GM21529 (cell line): Measurements from ENCODE around the gene ERC2.

Experiments
- ATAC-seq: cut with Tn5 transposase; IDR thresholded peaks from one replicate; pipeline ENCODE4 v1.9.1; 2021; ENCODE audit not compliant: unreplicated experiment

The ERC2 gene

DNA sequence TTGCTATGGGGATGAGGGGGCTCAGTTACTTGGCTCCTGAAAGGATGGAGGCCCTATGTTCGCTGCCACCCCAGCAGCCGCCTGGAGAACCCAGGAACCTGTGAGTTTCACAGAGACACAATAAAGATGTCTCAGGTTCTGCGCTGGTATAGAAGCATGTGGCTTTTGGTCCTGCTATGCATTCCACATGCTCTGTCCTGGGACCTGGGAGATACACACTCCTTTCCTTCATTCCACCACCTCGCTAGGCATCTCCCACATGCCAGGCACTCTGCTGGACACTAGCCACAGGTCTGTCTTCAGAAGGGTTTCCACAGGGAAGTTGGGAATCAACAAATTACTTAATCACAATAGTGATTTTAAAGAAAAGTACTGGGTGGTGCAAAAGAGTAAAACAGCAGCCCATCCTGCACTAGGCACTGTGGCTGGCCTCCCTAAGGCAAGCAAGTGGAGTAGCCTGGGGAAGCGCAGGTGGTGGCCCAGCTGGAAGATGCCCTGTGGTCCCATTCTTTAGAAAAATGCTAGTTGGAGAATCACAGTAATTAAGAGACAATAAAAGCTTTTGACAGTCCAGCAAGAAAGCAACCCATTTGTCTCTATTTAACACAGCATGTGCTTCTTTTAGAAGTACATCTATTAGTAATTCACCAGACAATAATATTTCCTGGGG lies 572.2 kb downstream of the ERC2 start:
- ATAC-seq = no peak

DNA sequence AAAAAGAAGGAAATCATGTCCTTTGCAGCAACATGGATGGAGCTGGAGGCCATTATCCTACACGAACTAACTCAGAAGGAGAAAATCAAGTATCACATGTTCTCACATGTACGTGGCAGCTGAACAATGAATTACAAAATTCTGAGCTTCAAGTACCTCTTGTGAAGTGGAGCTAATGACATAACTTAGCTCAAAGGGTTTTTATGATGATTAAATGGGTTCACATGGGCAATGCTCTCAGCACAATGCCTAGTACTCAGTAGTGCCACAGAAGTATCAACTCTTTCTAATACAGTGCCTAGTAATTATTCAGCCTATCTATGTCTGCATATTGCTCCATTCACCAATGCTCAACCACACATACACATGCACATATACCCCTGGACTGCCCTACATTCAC lies 573.7 kb downstream of the ERC2 start:
- ATAC-seq = no peak

- ATAC-seq = no peak
Observed at GRCh38 chr3:55893045-55893664, 575.1 kb downstream of the ERC2 start.

- no peak for ATAC-seq
Observed at GRCh38 chr3:55891106-55891505, 577.2 kb downstream of the ERC2 start.

GRCh38 chr3:55888282-55888885 lies 579.9 kb downstream of the ERC2 start:
- no peak for ATAC-seq

DNA sequence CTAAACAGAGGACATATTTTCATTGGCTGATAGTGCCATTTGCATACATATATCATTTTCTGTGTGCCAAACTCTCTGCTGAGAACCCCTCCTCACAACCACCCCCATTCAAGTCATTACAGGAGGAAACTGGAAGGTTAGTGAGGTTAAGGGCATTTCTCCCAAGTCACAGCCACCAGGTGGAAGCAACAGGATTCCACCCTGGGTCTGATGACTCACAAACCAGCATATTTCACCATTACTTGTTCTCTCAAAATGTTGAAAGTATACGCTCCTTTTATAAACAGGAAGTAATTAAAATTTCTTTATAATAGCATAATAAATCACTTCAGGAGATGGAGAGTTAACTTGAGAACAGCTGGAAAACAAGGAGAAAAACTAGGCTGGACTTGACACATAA lies 582.5 kb downstream of the ERC2 start:
- ATAC-seq = no peak

GRCh38 chr3:55884491-55885285 lies 583.6 kb downstream of the ERC2 start:
- no peak for ATAC-seq

GRCh38 chr3:55884066-55884465 lies 584.2 kb downstream of the ERC2 start:
- ATAC-seq = no peak

DNA sequence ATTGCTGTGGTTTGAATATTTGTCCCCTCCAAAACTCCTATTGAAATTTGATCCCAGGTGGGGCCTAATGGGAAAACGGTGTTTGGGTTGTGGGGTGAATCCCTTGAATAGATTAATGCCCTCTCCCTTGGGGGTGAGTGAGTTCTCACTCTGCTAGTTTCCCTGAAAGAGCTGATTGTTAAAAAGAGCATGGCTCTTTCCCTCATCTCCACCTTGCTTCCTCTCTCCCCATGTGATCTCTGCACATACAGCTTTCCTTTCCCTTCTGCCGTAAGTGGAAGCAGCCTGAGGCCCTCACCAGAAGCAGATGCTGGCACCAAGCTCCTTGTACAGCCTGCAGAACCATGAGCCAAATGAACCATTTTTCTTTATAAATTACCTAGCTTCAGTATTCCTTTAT lies 586.3 kb downstream of the ERC2 start:
- ATAC-seq = no peak

DNA sequence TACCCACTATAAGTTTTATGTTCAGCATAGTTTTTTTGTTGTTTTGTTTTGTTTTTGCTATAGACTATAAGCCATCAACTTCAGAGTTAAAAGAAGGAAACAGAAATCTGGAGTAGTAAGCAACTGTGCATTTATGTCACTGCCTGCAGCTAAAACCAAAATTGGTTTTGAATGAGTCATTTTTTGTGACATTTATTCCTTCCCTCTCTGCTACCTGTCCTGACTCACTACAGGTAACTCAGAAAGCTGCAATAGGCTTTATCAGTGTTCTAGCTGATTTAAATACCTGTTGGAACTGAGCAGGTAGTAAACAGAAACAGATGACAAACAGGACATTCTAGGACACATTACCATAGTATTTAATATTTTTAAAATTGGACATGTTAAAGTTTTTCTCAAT lies 587.9 kb downstream of the ERC2 start:
- ATAC-seq = no peak

DNA sequence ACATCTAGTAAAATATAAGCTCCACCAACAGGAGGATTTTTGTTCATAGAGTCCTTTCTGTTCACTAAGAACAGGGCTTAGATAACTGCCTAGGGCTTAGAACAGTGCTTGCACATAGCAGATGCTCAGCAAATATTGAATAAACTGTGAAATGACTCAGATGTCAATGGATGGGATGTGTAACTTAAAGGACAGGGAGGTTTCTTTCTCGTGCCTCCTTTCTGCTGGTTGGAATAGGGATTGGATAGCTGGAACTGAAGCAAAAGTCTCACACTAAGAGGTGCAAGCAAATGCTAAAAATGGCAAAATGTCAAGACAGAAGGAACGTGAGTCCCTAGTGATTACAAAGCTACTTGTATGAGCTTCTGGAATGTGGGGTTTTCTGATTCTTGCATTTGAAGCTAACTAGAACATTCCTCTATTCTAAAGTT lies 588.4 kb downstream of the ERC2 start:
- no peak for ATAC-seq

DNA sequence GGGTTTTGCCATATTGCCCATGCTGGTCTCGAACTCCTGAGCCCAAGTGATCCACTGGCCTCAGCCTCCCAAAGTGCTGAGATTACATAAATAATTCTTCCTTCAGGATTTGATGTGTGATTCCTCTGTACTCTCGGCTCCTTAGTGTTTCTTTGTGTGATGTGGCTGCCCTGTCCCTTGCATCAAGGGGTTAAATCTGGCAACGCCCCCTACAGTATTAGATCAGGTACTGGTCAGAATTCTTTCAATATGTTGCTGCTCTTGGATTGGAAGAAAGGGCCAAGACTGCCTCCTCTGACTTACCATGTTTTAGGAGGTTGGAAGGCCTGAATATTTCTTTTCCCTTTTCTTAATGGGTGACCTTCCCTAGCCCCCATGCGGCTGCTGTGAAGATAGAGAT lies 590.6 kb downstream of the ERC2 start:
- no peak for ATAC-seq

DNA sequence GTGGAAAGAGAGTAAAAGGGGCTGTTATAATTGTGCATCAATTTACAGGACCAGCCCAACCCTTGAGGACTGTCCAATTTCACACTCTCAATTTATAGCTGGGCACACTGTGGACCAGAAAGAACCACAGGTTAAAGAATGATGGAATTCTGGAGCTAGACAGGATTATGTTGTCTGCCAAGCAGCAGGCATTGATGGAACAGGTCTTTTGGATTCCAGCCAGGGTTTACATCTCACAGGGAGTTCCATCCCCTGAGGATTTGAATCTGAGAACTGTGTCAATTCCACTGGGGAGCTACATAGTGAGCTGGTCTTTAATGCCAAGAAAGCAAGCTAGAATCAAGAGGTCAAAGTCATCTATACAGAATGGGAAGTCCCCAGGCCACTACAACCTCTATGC lies 591.7 kb downstream of the ERC2 start:
- ATAC-seq = no peak

DNA sequence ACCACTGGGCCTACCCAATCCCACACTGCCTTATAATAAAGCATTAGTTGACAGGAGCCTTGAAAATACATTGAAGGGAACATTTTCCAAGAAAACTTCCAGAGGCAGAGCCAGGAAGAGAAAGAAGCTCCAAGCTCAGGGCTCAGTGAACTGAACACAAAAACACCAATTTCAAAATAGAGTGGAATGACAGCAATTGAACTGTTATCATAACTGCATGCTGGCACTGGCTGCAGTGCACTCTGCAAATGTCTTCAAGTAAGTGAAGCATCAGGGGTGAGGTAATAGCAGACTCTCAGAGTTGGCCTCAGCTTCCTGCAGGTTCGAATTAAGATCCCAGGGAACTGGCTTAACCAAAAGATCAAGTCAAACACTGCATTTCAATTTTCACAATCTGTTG lies 593.2 kb downstream of the ERC2 start:
- ATAC-seq = no peak

GRCh38 chr3:55873523-55874254 lies 594.6 kb downstream of the ERC2 start:
- ATAC-seq = no peak

- no peak for ATAC-seq
Observed at GRCh38 chr3:55870594-55870993, 597.7 kb downstream of the ERC2 start.

GRCh38 chr3:55868347-55868746 lies 599.9 kb downstream of the ERC2 start:
- ATAC-seq = no peak

GRCh38 chr3:55863028-55863427 lies 605.2 kb downstream of the ERC2 start:
- no peak for ATAC-seq

GRCh38 chr3:55860049-55860721 lies 608.1 kb downstream of the ERC2 start:
- ATAC-seq = no peak

GRCh38 chr3:55859305-55859704 lies 609.0 kb downstream of the ERC2 start:
- no peak for ATAC-seq

DNA sequence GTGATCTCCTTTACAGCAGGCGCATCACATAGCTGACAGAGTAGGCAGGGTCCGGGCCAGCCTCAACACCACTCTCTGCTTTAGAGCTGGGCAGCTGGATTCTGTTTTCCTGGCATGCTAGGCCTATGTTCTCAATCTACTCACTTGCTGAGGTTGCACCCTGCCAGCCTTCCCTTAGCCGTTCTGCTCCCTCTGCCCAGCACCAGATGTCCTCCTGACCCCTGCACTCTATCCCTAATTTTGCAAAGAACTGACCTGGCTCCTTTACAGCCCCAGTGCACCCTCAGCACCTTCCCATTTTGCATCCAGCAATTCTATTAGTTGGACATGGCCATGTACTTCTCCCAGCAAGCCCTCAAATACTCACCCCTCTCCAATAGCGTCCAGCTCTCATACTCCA lies 609.5 kb downstream of the ERC2 start:
- ATAC-seq = no peak
